Ovary (tissue), 9 donors: Measurements from ENCODE around the gene POLK. TPM values are rescaled to one million over a fixed set of nuclear protein-coding genes. Genes with fewer than 3 reads are reported as not detected.

Experiments
- DNase-seq, 5 donors: peaks; one replicate each; pipeline ENCODE4 v3.0.0-alpha.2; 2019 to 2020
- H3K27ac ChIP-seq, 2 donors: fragments of 200-600 bp; one replicate each; pipeline versions ENCODE4 v1.5.1 to v1.8.0; 2019 to 2022
- H3K27me3 ChIP-seq: fragments of 200-600 bp; one replicate; pipeline ENCODE4 v1.8.0; 2022
- H3K36me3 ChIP-seq: fragments of 200-600 bp; sonication (generic); one replicate; pipeline ENCODE4 v1.5.1; 2019
- H3K4me1 ChIP-seq: one replicate; pipeline ENCODE4 v1.8.1; 2013; ENCODE audit warnings: mild to moderate bottlenecking, moderate library complexity; ENCODE audit not compliant: insufficient read depth
- H3K4me3 ChIP-seq: fragments of 200-600 bp; sonication (generic); one replicate; pipeline ENCODE4 v1.5.1; 2017
- H3K9me3 ChIP-seq, 2 donors: fragments of 200-600 bp in 1 of 2; sonication (generic) in 1 of 2; one replicate each; pipeline versions ENCODE4 v1.5.1 to v1.8.1; 2013 to 2019; ENCODE audit warnings: mild to moderate bottlenecking in 1 of 2, moderate library complexity in 1 of 2
- EP300 ChIP-seq: sonication (generic); formaldehyde crosslinking; IDR thresholded peaks from one replicate; pipeline ENCODE4 v1.6.1; 2017; ENCODE audit warnings: antibody characterized with exemption
- POLR2A ChIP-seq: fragments of 450-650 bp; IDR thresholded peaks from one replicate; pipeline ENCODE4 v1.6.1; 2017; ENCODE audit warnings: antibody characterized with exemption, mild to moderate bottlenecking, moderate library complexity
- WGBS, 3 donors: extraction: QIAGEN DNeasy Blood & Tissue Kit in 1 of 3; methylation state at CpG; one replicate each; pipeline versions ENCODE4 v1.1.5 to v1.1.7; 2013 to 2017; 5-methylcytosine and 5-hydroxymethylcytosine counted together
- intact Hi-C, 4 donors: fragments of 100-400 bp; cut with DNase I; formaldehyde crosslinking; loops; one replicate each; pipeline versions ENCODE4 v1.11.0 to v1.15.1; 2022 to 2023
- polyA plus RNA-seq, 2 donors: library from polyadenylated mRNA; stranded (reverse); fragments of 200-250 nt in 1 of 2; fragments of 350-450 nt in 1 of 2; fragmentation: Illumina TruSeq in 1 of 2; extraction: RNeasy Lipid Tissue Mini Kit (QIAGEN cat#74804) in 1 of 2; gene quantifications; one replicate each; pipeline ENCODE4 v1.2.3, GENCODE V29; 2013 to 2014
- total RNA-seq, 7 donors: library from RNA; depleted of rRNA in 2 of 7; stranded (reverse); fragments of >200 nt in 2 of 7; fragmentation: NEBNext Ultra II Directional in 3 of 7; extraction: Animal tissue kit (Norgen Biotek cat#: 25700) in 3 of 7; gene quantifications; one replicate each; pipeline versions ENCODE4 v1.1.0 to v1.2.4, GENCODE V29; 2016 to 2023
- TF ChIP-seq, protein P1 (sequence below), 3 donors: fragments of 450-650 bp in 2 of 3; fragments of 200-600 bp in 1 of 3; IDR thresholded peaks; one replicate each; pipeline versions ENCODE4 v1.5.1 to v1.8.0; 2016 to 2022; ENCODE audit warnings: antibody characterized with exemption in 3 of 3, mild to moderate bottlenecking in 1 of 3
- donor health status: DM: no; HTN: no; CAD: no; lungs with moderate emphysema.
- donor health status: DM: no; HTN: no; CAD: no.
- donor health status: Bipolar disorder and iron deficiency.
- donor health status: DM: yes; HTN: yes; CAD: no.
- donor health status: DM: no; HTN: no; CAD: no.
- donor health status: DM: yes; HTN: yes; CAD: no.

The POLK gene
- total and polyA plus RNA-seq, 9 donors = 9.3 to 41.0 (median 32.4) TPM

DNA sequence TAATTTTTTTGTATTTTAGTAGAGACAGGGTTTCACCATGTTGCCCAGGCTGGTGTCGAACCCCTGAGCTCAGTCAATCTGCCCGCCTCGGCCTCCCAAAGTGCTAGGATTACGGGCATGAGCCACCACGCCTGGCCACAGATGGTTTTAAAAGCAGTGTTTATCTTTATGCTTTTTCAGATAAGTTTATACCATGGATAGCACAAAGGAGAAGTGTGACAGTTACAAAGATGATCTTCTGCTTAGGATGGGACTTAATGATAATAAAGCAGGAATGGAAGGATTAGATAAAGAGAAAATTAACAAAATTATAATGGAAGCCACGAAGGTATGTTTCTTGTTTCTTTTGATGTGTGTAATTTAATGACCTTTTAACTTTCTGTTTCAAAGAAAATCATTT lies 35.1 kb downstream of the POLK start:
- Histone ChIP-seq H3K27me3 (no peaks in the 10 kb centered on the region), H3K9me3 (no peaks in the 10 kb centered on the region), H3K4me3 (no peak overlapping the region), H3K27ac (no peak overlapping the region), H3K36me3 (no peaks in the 10 kb centered on the region), H3K4me1 (no peaks in the 10 kb centered on the region)
- WGBS, 3 donors = 95 to 98% (median 97%) methylated on average over 6 of the region's 6 CpGs
- intact Hi-C loops = no loop called here
- no peak for DNase-seq
- TF ChIP-seq POLR2A (no peak), EP300 (no peak)
- TF ChIP-seq, protein P1, sequence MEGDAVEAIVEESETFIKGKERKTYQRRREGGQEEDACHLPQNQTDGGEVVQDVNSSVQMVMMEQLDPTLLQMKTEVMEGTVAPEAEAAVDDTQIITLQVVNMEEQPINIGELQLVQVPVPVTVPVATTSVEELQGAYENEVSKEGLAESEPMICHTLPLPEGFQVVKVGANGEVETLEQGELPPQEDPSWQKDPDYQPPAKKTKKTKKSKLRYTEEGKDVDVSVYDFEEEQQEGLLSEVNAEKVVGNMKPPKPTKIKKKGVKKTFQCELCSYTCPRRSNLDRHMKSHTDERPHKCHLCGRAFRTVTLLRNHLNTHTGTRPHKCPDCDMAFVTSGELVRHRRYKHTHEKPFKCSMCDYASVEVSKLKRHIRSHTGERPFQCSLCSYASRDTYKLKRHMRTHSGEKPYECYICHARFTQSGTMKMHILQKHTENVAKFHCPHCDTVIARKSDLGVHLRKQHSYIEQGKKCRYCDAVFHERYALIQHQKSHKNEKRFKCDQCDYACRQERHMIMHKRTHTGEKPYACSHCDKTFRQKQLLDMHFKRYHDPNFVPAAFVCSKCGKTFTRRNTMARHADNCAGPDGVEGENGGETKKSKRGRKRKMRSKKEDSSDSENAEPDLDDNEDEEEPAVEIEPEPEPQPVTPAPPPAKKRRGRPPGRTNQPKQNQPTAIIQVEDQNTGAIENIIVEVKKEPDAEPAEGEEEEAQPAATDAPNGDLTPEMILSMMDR (IDR thresholded peaks at IDR 0.05) = no peak

- Histone ChIP-seq H3K9me3 (no peaks in the 10 kb centered on the region), H3K27ac (no peak overlapping the region), H3K36me3 (no peaks in the 10 kb centered on the region), H3K27me3 (no peaks in the 10 kb centered on the region), H3K4me3 (no peak overlapping the region), H3K4me1 (no peaks in the 10 kb centered on the region)
- TF ChIP-seq POLR2A (no peak), EP300 (no peak)
- TF ChIP-seq, protein P1 (IDR thresholded peaks at IDR 0.05) = no peak
- intact Hi-C loops = no loop called here
- 88 to 98% (median 93%) methylated on average over 3 of the region's 3 CpGs for WGBS, 3 donors
- DNase-seq = no peak
Measured at GRCh38 chr5:75547812-75548211, 36.1 kb downstream of the POLK start.

- no peak overlapping the region for H3K4me3 ChIP-seq
- H3K27me3 ChIP-seq = no peaks in the 10 kb centered on the region
- no peaks in the 10 kb centered on the region for H3K4me1 ChIP-seq
- intact Hi-C loops = no loop called here
- no peak for TF ChIP-seq POLR2A
- TF ChIP-seq, protein P1 (IDR thresholded peaks at IDR 0.05) = no peak
- no peak for TF ChIP-seq EP300
- no peak overlapping the region for H3K27ac ChIP-seq
- WGBS, 3 donors = 100% methylated on average over 1 of the region's 1 CpG
- no peak for DNase-seq
- H3K36me3 ChIP-seq = no peaks in the 10 kb centered on the region
- H3K9me3 ChIP-seq = no peaks in the 10 kb centered on the region
Measured at GRCh38 chr5:75550597-75550996, 38.9 kb downstream of the POLK start.

- Histone ChIP-seq H3K4me3 (no peak overlapping the region), H3K4me1 (no peaks in the 10 kb centered on the region), H3K36me3 (no peaks in the 10 kb centered on the region), H3K27ac (no peak overlapping the region), H3K9me3 (no peaks in the 10 kb centered on the region), H3K27me3 (no peaks in the 10 kb centered on the region)
- WGBS, 3 donors = 84 to 95% (median 88%) methylated on average over 3 of the region's 3 CpGs
- no peak for DNase-seq
- no peak for TF ChIP-seq EP300
- TF ChIP-seq, protein P1 (IDR thresholded peaks at IDR 0.05) = no peak
- TF ChIP-seq POLR2A = no peak
- intact Hi-C loops = no loop called here
Measured at GRCh38 chr5:75551471-75551870, 39.8 kb downstream of the POLK start.

- DNase-seq = no peak
- no peak overlapping the region for H3K4me3 ChIP-seq
Measured at GRCh38 chr5:75552764-75553163, 41.1 kb downstream of the POLK start.

More at GRCh38 chr5:75552764-75553163, 41.1 kb downstream of the POLK start:
- H3K27me3 ChIP-seq = no peaks in the 10 kb centered on the region
- H3K9me3 ChIP-seq = no peaks in the 10 kb centered on the region
- H3K27ac ChIP-seq = no peak overlapping the region
- TF ChIP-seq EP300 (no peak), POLR2A (no peak)
- TF ChIP-seq, protein P1 (IDR thresholded peaks at IDR 0.05) = no peak
- WGBS, 3 donors = 93 to 96% (median 96%) methylated on average over 2 of the region's 2 CpGs
- intact Hi-C loops = no loop called here
- H3K4me1 ChIP-seq = no peaks in the 10 kb centered on the region
- H3K36me3 ChIP-seq = no peaks in the 10 kb centered on the region
